ENCODE measurements around the gene DYSF. TPM values are rescaled to one million over a fixed set of nuclear protein-coding genes. Genes with fewer than 3 reads are reported as not detected.

DYSF gene
- total RNA-seq, 1 donor from 2014 or later, result 112 TPM

- H3K4me1 Mint-ChIP-seq (ENCODE audit: low read depth), result peaks cover 4% of the 10 kb centered on the region
- H3K27me3 Mint-ChIP-seq (ENCODE audit: low read depth), result no peaks in the 10 kb centered on the region
- no peak for DNase-seq (ENCODE audit: low spot score)
- H3K36me3 Mint-ChIP-seq (ENCODE audit: low read depth), result peaks cover 26% of the 10 kb centered on the region
- H3K9me3 Mint-ChIP-seq (ENCODE audit: low read depth), result no peaks in the 10 kb centered on the region
- H3K27ac Mint-ChIP-seq (ENCODE audit: unreplicated experiment), result no peak overlapping the region
- TF ChIP-seq CTCF (IDR thresholded peaks at IDR 0.05), result no peak
- no peak overlapping the region for H3K4me3 Mint-ChIP-seq (ENCODE audit: unreplicated experiment)
Measured at GRCh38 chr2:71597756-71598155, 144.4 kb downstream of the DYSF start.

GRCh38 chr2:71598526-71598925 is 145.2 kb downstream of the DYSF start:
- Mint-ChIP-seq H3K27ac (ENCODE audit: unreplicated experiment) (no peak overlapping the region), H3K27me3 (ENCODE audit: low read depth) (no peaks in the 10 kb centered on the region), H3K9me3 (ENCODE audit: low read depth) (no peaks in the 10 kb centered on the region), H3K36me3 (ENCODE audit: low read depth) (peaks cover 25% of the 10 kb centered on the region), H3K4me3 (ENCODE audit: unreplicated experiment) (no peak overlapping the region), H3K4me1 (ENCODE audit: low read depth) (no peaks in the 10 kb centered on the region)
- DNase-seq (ENCODE audit: low spot score), result no peak
- no peak for TF ChIP-seq CTCF (IDR thresholded peaks at IDR 0.05)

- Mint-ChIP-seq H3K36me3 (ENCODE audit: low read depth) (peaks cover 25% of the 10 kb centered on the region), H3K27me3 (ENCODE audit: low read depth) (no peaks in the 10 kb centered on the region), H3K9me3 (ENCODE audit: low read depth) (no peaks in the 10 kb centered on the region), H3K27ac (ENCODE audit: unreplicated experiment) (no peak overlapping the region), H3K4me1 (ENCODE audit: low read depth) (no peaks in the 10 kb centered on the region), H3K4me3 (ENCODE audit: unreplicated experiment) (no peak overlapping the region)
- TF ChIP-seq CTCF (IDR thresholded peaks at IDR 0.05), result no peak
- no peak for DNase-seq (ENCODE audit: low spot score)
Measured at GRCh38 chr2:71599038-71599437, 145.7 kb downstream of the DYSF start.

- H3K9me3 Mint-ChIP-seq (ENCODE audit: low read depth), result no peaks in the 10 kb centered on the region
- TF ChIP-seq CTCF (IDR thresholded peaks at IDR 0.05), result no peak
Measured at GRCh38 chr2:71599646-71600236, 146.4 kb downstream of the DYSF start.

GRCh38 chr2:71600555-71600954 is 147.2 kb downstream of the DYSF start:
- peak; percentile 63 for DNase-seq (ENCODE audit: low spot score)
- H3K36me3 Mint-ChIP-seq (ENCODE audit: low read depth), result peaks cover 21% of the 10 kb centered on the region
- no peak overlapping the region for H3K4me3 Mint-ChIP-seq (ENCODE audit: unreplicated experiment)
- no peaks in the 10 kb centered on the region for H3K9me3 Mint-ChIP-seq (ENCODE audit: low read depth)
- H3K4me1 Mint-ChIP-seq (ENCODE audit: low read depth), result no peaks in the 10 kb centered on the region
- no peak for TF ChIP-seq CTCF (IDR thresholded peaks at IDR 0.05)
- H3K27ac Mint-ChIP-seq (ENCODE audit: unreplicated experiment), result no peak overlapping the region
- no peaks in the 10 kb centered on the region for H3K27me3 Mint-ChIP-seq (ENCODE audit: low read depth)

More at GRCh38 chr2:71599646-71600236, 146.4 kb downstream of the DYSF start:
- no peak for DNase-seq (ENCODE audit: low spot score)
- Mint-ChIP-seq H3K27me3 (ENCODE audit: low read depth) (no peaks in the 10 kb centered on the region), H3K36me3 (ENCODE audit: low read depth) (peaks cover 22% of the 10 kb centered on the region), H3K4me1 (ENCODE audit: low read depth) (no peaks in the 10 kb centered on the region), H3K4me3 (ENCODE audit: unreplicated experiment) (no peak overlapping the region), H3K27ac (ENCODE audit: unreplicated experiment) (no peak overlapping the region)
